Measurements from ENCODE around the gene APOBEC3B.

- TF ChIP-seq TCF12 (IDR thresholded peaks at IDR 0.05; ENCODE audit: low read depth) (no peak), EP300 (IDR thresholded peaks at IDR 0.05; ENCODE audit: borderline replicate concordance) (no peak), YY1 (IDR thresholded peaks at IDR 0.05; ENCODE audit: low read depth) (no peak), USF1 (IDR thresholded peaks at IDR 0.05) (no peak), REST (IDR thresholded peaks at IDR 0.05; ENCODE audit: low read depth) (no peak), NFIC (IDR thresholded peaks at IDR 0.05) (no peak), MAX (IDR thresholded peaks at IDR 0.05) (no peak), FOXM1 (IDR thresholded peaks at IDR 0.05; ENCODE audit: borderline replicate concordance, low read depth) (no peak), RAD21 (IDR thresholded peaks at IDR 0.05; ENCODE audit: low read depth) (no peak), EGR1 (IDR thresholded peaks at IDR 0.05) (no peak)
These were observed 26.8 kb upstream of the APOBEC3B start for GRCh38 chr22:38955250-38955905.

Data from Ishikawa (cell line).